ENCODE data around the gene ATXN3.

The ATXN3 gene

GRCh38 chr14:92103363-92103989 lies 2.9 kb downstream of the ATXN3 start:
- TF ChIP-seq, protein P1, sequence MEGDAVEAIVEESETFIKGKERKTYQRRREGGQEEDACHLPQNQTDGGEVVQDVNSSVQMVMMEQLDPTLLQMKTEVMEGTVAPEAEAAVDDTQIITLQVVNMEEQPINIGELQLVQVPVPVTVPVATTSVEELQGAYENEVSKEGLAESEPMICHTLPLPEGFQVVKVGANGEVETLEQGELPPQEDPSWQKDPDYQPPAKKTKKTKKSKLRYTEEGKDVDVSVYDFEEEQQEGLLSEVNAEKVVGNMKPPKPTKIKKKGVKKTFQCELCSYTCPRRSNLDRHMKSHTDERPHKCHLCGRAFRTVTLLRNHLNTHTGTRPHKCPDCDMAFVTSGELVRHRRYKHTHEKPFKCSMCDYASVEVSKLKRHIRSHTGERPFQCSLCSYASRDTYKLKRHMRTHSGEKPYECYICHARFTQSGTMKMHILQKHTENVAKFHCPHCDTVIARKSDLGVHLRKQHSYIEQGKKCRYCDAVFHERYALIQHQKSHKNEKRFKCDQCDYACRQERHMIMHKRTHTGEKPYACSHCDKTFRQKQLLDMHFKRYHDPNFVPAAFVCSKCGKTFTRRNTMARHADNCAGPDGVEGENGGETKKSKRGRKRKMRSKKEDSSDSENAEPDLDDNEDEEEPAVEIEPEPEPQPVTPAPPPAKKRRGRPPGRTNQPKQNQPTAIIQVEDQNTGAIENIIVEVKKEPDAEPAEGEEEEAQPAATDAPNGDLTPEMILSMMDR (IDR thresholded peaks at IDR 0.05; ENCODE audit: insufficient read depth, low read length, missing control alignments), result no peak
- H3K4me3 ChIP-seq (ENCODE audit: low read depth, low read length), result no peak overlapping the region
- DNase-seq (ENCODE audit: low read depth, low spot score), result no peak
- ChIA-PET POLR2A (no interaction called here), CTCF (no interaction called here)

GRCh38 chr14:92099802-92100201 lies 6.6 kb downstream of the ATXN3 start:
- no peak overlapping the region for H3K4me3 ChIP-seq (ENCODE audit: low read depth, low read length)
- ChIA-PET CTCF (interaction anchor here (0.9 to 1.1 kb wide), 2 partner anchors 8 to 17 kb away, joined by 3 to 4 read pairs; no protein-coding TSS in a partner anchor), POLR2A (no interaction called here)
- TF ChIP-seq, protein P1 (IDR thresholded peaks at IDR 0.05; ENCODE audit: insufficient read depth, low read length, missing control alignments), result no peak
- no peak for DNase-seq (ENCODE audit: low read depth, low spot score)

GRCh38 chr14:92093320-92093719 lies 13.1 kb downstream of the ATXN3 start:
- TF ChIP-seq, protein P1 (IDR thresholded peaks at IDR 0.05; ENCODE audit: insufficient read depth, low read length, missing control alignments), result no peak
- CTCF ChIA-PET, result interaction anchor here (1.6 to 4.0 kb wide), 2 partner anchors 9 to 13 kb away, joined by 4 to 23 read pairs; partner anchors contain the start of gene ATXN3
- no peak overlapping the region for H3K4me3 ChIP-seq (ENCODE audit: low read depth, low read length)
- POLR2A ChIA-PET, result no interaction called here
- DNase-seq (ENCODE audit: low read depth, low spot score), result no peak

DNA sequence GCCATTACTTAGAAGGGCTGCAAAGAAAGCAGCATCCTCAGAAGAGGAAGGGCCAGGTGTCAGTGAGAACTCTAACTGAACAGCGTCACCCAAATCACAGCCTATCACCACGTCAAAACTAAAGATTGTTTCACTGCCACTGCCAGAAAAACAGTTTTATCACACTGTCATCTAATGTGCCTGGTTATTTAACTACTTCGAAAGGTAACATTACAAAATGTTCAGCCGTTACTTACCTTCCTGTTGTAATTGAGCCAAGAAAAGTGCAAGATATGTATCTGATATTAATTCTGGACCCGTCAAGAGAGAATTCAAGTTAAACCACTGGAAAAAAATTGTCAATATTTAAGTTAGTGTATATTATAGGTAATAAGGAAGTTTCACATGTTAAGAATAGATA lies 17.9 kb downstream of the ATXN3 start:
- no peak for DNase-seq (ENCODE audit: low read depth, low spot score)
- TF ChIP-seq, protein P1 (IDR thresholded peaks at IDR 0.05; ENCODE audit: insufficient read depth, low read length, missing control alignments), result no peak
- ChIA-PET CTCF (interaction anchor here (0.6 kb wide), 1 partner anchor 103 kb away, joined by 3 read pairs; no protein-coding TSS in a partner anchor), POLR2A (no interaction called here)
- H3K4me3 ChIP-seq (ENCODE audit: low read depth, low read length), result no peak overlapping the region

DNA sequence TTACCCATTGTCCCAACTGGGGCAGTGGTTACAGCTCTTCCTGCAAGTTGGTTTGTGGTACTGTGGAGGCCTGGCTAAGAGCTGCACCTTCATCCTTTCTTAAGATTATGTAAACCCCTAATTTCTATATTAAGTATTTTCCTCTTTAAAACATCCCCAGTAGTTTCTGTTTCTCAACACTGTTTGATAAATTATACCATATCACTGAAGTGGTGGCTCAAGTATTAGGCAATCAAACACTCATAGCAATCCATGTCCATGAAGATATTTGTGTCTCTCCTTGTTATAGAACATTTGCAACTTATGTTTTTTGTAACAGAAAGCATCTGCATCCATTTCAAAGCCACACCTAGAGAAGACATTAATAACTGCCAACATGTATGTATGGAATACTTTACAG lies 31.8 kb downstream of the ATXN3 start:
- CTCF ChIA-PET, result interaction anchor here (1.6 kb wide), 1 partner anchor 32 kb away, joined by 6 read pairs; the partner anchor contains the start of gene ATXN3
- POLR2A ChIA-PET, result no interaction called here
- DNase-seq (ENCODE audit: low read depth, low spot score), result no peak

More for the DNA sequence above, 31.8 kb downstream of the ATXN3 start:
- H3K4me3 ChIP-seq (ENCODE audit: low read depth, low read length), result no peak overlapping the region
- TF ChIP-seq, protein P1 (IDR thresholded peaks at IDR 0.05; ENCODE audit: insufficient read depth, low read length, missing control alignments), result no peak

Data from AG04449 (cell line).